EL (cell line): ENCODE data around the gene FILIP1.
"Not testable (repeated sequence)": the region's sequence is repeated elsewhere in the genome, so short reads cannot be mapped to it uniquely, and the experiment has no call there.

Experiments
- DNase-seq: peaks from one replicate; pipeline ENCODE4 v3.0.0-alpha.2; 2016

FILIP1 gene

DNA sequence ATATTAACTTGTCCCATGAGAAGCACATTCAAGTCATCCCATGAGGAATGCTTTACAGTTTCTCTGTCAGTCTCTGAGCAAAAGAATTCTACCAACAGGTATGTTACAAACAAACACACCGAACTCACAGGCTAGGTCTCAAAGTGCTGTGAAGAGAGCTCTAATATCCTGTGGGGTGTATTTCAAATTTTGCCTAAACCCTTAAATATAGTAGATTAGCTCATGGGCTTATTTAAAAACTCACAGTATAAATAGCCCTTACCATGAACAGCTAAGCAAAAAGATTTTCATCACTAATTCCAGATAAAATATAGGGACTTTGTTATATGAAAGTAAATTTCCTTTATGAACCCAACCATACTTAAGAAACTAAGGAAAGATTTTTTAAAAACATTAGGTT, 77.8 kb downstream of the FILIP1 start:
- DNase-seq, result no peak

DNA sequence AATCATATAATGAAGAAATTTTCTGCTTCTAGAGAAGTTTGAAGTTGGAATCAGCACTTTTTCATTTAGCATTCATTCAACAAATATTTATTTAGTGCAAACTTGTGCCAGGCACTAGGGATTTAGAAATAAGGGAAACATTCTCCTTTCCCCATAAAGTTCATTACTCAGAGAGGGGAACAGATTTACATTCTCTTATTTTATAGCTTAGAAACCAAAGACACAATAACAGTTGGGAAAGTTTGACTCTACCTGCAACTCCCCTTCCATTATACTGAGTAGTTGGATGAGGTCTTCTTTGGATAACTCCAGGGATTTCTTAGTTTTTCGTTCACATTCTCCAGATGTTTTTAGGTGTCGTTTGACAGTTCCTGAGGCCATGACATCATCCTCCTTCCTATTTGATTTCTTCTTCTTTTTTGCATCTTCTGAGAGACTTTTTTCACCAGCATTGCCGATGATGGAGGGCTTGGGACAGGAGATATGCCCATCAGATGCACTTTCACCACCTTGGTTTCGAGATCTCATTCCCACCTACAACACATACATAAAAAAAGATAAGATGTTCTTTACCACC, 79.1 kb downstream of the FILIP1 start:
- no peak for DNase-seq

DNA sequence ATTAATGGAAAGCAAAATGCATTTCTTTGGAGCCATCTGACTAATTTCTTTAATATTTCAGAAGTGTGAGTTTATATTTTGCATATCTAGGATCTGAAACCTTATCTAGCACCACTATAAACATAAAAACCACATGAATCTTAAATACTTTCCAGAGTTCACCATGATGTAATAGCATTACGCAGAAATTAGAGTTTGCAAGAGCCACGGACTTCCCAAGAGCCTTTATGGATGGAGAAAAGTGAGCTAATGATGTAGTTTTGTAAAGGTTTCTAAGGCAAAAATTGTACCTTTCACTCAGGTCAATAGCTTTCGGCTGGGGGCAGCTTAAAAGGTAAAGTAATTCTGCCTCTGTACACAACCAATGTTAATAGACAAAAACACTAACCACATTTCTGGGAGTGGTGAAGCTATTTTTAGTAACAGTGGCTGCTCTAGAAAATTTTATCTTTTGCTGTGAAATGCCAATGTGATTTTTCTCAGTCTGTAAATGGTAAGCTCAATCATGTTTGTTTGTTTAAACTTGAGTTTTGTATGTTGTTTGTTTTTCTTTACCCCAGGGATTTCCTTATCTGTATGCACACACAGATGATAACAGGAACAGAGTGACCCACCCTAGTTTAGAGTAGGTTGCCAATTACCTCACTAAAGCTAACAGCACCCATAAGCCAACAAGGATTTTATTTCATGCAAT, 80.5 kb downstream of the FILIP1 start:
- DNase-seq, result peak; percentile 73

DNA sequence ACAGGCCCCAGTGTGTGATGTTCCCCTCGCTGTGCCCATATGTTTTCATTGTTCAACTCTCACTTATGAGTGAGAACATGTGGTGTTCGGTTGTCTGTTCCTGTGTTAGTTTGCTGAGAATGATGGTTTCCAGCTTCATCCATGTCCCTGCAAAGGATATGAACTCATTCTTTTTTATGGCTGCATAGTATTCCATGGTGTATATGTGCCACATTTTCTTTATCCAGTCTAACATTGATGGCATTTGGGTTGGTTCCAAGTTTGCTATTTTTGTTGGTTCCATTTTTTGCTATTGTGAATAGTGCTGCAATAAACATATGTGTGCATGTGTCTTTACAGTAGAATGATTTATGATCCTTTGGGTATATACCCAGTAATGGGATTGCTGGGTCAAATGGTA, 83.0 kb downstream of the FILIP1 start:
- not testable (repeated sequence) for DNase-seq

DNA sequence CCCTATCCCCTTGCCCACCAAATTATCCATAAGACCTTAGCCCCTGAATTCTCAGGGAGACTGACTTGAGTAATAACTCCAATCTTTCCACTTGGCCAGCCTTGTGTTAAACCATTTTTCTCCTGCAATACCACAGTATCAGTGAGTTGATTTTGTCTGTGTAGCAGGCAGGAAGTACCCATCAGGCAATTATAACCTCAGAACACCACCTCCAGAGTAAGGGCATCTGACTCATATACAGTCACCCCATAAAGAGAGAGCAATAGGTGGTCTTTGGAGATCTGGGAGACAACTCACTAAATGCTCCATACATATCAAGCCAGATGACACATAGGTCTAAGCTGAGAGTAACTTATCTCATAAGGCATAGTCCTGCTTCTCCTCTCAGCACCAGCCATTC, 83.7 kb downstream of the FILIP1 start:
- peak; percentile 87 for DNase-seq

DNA sequence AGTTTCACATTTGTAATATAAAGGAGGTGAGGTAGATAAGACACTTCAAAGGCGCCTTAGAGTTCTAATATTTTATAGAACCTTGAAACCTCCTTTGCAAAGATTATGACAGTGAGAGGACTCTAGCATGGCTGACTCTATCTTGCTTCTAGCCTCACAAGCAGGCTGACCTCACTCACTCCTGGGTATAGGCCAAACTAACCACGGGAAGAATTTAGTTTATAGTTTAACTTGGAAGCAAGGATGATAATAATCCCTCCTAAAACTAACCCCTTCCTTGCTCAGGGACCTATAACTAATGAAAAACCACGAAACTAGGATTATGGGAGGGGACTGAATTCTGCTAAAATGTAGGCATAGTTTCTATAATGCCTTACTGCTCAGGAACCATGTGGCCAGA, 84.3 kb downstream of the FILIP1 start:
- DNase-seq, result peak; percentile 73

DNA sequence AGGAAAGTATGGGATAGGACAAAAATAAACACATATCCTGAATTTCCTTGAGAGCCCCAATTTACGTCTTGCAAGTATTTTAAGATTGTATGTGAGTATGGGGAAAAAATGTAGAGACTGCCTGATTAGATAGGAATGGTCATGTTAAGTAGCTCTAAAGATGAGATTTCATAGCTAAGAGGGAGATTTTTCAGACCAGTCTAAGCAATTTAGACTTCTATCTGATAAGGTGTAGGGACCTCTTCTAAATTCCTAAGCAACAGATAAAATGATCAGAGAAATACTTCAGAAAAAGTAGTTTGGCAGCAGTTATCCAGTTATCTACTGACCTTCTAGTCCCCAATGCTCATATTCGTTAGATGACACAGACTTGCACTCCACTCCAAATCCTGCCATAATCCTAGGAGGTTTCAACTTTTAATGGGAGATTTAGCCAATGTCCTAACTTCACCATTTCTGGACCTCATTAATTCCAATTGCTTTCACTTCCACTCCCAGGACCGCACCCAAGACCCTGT, 90.0 kb downstream of the FILIP1 start:
- no peak for DNase-seq

DNA sequence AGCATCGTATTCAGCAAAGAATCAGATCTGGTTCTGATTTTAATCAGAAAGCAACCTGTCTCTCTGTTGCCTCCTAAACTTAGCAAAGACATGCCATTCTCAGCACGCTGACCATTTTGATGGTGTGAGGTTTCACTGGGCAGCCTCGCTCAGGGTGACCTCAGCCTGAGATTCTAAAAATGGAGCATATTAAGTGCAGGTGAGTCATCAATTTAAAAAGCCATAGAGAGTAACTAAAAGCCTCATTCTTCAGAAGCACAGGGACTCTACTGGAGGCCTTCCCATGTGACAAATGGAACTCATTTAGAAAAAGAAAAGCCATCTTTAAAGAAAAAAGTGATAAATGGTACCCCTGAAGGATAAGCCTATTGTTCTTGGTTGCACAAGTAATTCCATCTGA, 91.3 kb downstream of the FILIP1 start:
- DNase-seq, result peak; percentile 86

DNA sequence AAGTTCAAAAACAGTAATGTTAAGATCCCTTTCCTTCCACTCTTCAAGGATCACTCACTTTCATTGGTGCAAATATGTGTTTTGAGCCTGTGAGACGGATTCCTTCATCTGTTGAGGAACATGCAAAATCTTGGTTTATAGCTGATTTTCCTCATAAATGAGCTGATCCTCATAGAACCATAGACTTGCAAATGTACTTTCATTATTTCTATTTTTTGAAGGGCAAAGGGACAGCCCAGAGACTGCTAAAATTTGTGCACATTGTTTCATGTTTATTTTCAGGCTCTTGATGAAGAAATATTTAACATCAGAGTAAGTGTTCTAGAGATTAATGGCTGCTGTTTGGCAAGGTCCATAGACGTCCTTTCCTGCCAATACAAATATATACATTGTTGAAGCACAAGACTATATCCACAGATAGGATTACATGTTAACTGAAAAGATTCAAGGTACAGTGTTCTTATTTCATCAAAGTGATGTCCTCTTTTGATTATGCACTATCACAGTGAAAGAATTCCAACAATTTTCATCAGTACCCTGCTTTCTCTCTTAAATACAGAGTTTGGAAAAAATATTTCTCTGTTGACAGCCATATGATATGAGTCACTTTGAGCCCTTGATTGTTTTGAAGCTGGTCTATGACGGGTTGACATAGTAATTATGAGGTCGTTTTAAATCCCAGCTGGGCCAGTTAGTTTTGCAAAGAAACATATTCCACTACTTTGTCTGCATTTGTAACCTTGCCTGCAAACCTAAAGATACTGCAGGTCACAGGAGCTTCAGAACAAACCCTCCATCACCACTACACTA, 95.7 kb downstream of the FILIP1 start:
- DNase-seq, result peak; percentile 75

DNA sequence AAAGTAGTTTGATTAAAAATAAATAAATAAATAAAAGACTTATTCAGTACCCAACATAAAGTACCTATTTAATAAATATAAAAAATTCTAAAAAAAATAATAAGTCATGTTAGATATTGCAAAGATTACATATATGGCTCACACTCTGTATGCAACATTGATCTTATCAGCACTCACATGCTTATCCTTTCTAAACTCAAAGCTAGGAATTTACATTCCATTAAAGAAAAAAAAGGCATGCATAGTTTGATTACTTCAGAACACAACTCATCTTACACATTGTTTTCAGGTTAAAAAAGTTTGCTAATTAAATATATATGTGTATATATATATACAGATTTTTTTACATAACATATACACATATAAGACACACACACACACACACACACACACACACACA, 96.4 kb downstream of the FILIP1 start:
- no peak for DNase-seq

DNA sequence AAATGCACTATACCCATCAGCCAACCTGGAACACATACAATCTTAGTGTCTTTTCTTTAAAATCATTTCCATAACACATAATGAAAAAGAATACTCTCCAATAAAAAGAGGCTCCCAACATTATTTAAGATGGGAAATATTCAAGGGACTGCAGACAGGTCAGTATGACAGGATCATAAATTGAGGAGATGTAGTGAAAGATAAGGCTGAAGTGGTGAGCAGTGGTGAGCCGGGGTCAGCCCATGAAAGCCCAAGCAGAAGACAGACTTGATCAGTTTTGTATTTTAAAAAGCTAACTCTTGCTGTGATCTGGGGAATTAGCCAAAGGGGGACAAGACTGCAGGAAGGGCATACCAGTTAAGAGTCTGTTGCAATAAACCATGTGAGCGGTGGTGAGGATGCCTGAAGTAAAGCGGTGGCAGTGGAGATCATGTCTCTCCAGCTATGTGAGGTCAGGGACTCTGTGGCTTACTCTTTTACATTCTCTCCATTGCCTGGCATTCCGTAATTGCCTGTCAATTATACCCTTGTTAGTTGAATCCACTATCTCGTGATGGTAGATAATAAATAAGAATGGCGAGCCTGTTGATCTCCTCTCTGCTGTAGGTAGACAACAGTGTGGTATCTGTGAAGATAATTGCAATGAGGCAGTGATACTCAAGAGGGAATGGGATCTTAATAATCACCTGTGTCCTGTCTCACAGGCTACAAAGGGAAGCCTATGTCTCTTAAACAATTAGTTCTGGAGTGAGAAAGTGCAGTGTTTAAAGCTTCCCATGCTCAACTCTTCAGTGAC, 97.4 kb downstream of the FILIP1 start:
- peak; percentile 77 for DNase-seq

DNA sequence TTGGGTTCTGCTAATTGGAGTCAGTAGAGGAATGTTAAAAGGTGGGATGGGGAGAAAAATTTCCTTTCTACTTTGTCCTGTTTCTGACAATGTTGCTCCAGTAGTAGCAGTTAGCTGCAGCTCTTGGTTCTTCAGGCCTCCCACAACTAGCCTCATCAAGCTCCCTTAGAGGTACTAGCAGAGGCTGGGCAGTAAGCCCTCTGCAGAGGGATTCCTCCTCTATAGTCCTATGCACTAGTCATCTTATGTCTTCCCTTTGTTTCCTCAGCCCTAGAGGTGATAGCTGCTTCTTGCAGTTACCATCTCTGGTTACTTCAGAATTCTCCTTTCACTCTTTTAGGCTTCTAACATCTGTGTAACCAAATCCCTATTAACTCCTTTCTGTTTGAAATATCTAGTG, 99.8 kb downstream of the FILIP1 start:
- no peak for DNase-seq

DNA sequence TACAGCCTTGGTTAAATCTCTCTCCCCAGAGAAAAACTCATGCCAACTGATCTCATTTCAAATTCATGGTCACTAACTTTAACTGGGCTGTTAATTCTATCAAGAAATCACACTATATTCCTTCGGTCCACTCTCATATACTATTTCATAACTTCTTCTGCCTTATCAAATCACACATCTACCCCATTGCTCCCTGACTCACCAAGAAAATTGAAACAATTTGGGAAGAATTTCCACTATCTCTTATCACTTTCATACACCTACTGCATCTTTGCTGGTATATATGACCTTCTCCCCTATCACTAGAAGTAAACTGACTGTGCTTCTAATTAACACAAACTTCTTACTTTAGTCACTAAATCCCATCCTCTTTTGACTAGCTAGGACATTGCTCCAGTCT, 102.3 kb downstream of the FILIP1 start:
- no peak for DNase-seq

DNA sequence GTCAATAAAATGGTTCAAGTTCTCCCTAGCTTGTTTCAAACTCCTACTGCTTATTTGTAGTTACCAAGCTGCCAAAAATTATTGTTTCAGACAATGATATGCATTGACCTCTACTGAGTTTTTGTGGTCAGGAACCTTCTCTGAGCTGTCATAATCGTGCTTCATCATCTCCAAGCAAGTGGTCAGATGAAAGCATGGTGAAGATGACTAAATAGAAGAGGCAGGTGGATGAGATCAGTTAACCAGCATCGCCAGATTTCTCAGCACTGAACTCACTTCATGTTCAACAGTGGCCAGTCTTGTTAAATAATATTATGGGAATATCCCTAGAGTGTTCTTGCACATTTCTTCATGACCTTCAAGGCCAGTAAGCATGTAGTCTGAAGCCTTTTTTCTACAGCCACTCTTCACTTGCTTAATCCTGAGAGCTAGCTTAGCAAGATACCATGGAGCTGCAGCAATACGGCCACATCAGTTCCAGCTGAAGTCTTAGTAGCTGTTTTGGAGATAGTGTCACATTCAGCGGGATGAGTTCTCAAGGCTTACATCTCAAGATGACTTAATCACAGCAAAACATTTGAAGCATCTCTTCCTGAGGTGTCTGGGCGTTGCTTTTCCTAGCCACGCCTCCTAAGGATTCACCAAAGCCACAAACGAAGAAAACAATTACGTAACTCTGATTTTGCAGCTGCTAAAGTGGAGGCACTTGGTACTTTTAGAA, 107.4 kb downstream of the FILIP1 start:
- peak; percentile 89 for DNase-seq

DNA sequence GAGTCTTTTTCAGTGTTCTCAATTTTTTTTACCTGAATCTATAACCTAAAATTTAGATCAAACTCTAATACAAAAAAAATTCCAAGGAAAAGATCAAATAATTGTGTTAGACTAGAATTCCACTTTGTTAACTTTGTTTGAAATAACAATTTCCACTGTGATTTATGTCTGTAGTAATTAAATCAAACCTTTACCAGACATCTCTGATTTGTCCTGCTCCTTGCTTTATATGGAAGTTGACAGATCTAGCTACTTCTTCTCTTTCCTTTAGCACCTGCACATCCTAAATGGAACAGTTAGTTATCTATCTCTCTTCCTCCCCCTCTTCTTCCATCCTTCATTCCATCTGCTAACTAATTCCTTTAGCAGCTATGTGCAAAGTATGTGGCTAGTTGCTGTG, 109.5 kb downstream of the FILIP1 start:
- no peak for DNase-seq

DNA sequence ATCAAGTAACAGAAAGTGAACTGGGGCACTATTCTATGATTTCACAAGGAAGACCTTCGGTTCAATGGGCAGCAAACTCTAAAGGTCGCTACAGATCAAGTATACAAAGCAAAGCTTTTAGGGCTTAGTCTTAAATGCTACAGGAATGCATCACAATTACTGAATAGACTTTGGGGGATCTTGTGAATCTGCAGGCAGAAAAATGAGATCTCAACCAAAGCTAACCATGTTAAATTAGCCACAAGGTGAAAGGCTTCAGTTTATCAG, 111.0 kb downstream of the FILIP1 start:
- DNase-seq, result no peak

DNA sequence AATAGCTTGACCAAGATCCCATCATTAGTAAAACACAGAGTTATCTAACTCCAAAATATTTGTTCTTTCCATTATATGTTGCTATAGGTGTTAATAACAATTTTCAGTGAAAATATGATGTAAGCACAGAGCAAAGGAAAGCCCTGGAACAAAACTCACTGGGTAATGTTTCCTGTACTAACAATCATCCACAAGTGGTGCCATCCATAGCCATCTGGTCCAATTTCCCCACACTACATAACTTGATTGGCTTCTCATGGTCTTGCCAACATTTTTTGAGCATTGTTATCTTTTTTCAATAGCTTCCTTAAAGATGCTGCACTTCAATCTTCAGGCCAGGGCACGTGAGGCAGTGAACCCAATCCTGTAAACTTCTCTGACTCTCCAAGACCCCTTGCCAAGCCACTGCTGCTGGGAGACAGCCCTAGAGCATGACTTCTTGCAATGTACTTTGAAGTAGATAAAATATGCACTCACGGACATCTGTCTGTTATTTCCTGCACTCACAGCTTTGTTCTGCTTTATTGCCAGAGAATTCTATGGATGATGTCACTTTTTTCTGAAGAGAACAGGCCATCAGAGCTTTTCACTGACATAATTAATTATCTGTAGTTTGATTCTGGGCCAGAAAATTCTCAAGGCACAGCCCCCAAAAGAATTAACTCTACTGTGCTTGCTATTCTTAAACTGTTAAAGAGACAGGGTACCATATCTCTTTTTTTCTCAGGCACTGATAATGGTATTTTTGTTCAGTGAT, 111.5 kb downstream of the FILIP1 start:
- peak; percentile 36 for DNase-seq

DNA sequence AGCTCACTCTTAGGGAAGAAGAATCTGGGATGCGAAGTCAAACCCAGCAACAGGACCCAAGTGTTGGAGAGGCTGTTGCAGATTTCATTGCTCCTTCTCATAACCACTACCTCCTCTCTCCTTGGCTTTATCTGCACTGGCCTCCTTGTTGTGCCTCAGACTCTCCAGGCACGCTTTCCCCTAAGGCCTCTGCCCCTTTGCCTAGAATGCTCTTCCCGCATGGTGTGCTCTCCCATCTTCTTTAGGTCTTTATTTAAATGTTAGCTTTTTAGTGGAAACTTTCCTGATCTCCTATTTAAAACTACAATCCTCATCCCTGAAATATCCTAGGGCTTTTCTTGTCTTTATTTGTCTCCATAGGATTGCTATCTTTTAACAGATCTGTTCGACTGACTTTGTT, 114.1 kb downstream of the FILIP1 start:
- DNase-seq, result no peak

DNA sequence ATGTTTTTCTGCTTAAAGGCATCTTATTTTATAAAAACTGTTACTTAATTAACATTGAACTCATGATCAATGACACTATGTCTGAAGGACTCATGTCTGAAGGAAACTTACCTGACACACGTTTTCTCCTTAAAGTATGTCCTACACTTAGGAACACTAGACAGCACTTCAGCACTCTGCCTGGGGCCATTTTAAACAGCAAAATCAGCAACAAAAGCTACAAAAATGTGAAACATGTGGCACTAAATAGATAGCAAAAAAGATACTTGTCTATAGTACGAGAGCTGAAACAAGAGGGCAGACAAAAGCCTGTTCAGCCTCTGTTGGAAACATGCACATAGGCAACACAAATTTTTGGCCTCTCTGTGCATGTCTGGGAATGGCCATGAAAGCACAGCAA, 115.5 kb downstream of the FILIP1 start:
- no peak for DNase-seq

DNA sequence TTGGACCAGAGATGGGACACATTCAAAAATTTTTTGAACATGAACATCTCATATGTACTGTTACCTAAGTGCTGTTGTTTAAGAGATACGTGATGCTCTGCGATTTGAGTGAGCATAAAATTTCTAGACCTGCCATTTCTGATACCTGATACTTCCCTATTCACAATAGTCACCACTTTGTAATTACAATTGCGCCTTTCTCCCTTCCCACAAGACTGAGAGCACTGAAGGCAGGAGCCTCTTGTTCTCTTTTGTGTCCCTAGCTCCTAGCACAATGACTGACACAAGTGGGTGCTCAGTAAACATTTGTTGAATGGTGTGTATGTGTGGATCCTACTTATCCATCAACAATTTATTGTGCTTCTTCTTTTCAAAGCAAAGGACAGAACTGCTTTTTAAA, 116.2 kb downstream of the FILIP1 start:
- DNase-seq, result no peak

DNA sequence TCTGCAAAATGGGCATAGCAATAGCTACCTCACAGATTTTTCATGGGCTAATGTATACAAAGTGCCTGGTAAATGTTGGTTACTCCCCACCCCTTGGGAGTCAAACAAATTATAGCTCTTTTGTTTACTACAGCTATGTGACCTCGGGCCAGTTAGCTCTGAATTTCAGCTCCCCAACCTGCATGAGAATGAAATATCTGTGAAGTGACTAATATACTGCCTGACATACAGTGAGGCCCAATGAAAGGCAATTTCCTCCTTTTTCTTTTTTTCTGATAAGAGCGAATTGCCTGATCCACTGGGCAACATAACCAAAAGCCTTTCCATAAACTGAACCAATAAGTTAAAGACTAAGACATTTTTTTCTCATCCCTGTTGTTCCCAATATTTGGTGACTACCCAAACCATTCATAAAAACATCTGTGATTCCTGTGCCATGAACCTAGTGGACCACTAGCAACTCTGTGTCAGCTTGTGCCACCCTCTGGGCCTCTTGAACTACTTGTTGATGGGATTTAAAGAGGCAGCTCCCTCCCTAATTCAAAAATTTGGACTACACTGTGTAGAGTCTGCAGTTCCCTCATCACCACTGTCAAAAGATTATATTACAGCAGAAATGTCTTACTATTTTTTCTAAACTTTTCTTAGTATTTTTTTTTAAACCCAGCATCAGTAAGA, 117.1 kb downstream of the FILIP1 start:
- DNase-seq, result peak; percentile 80
